Liver (tissue), 9 donors: ENCODE results near the gene LRP5. TPM values are rescaled to one million over a fixed set of nuclear protein-coding genes. Genes with fewer than 3 reads are reported as not detected.
A peak's percentile ranks its signal among the peaks of the same experiment; 100 is the strongest.

Experiments
- DNase-seq: peaks from one replicate; pipeline ENCODE4 v3.0.0-alpha.2; 2017; ENCODE audit warnings: low spot score
- H3K27ac ChIP-seq, 2 donors: one replicate each; pipeline ENCODE4 v1.7.0; 2013; ENCODE audit warnings: inconsistent platforms in 2 of 2, low read length in 2 of 2, control low read depth in 1 of 2, low read depth in 1 of 2, mild to moderate bottlenecking in 1 of 2
- H3K27me3 ChIP-seq, 4 donors: one replicate each; pipeline versions ENCODE4 v1.6.1 to v1.7.0; 2013; ENCODE audit warnings: low read length in 3 of 4, inconsistent platforms in 1 of 4, mild to moderate bottlenecking in 1 of 4, moderate library complexity in 1 of 4; ENCODE audit not compliant: control insufficient read depth in 4 of 4, insufficient read depth in 4 of 4
- H3K36me3 ChIP-seq, 4 donors: one replicate each; pipeline versions ENCODE4 v1.6.1 to v1.7.0; 2013; ENCODE audit warnings: low read length in 3 of 4, mild to moderate bottlenecking in 3 of 4, low read depth in 1 of 4, moderate library complexity in 1 of 4; ENCODE audit not compliant: control insufficient read depth in 4 of 4, insufficient read depth in 3 of 4
- H3K4me1 ChIP-seq, 4 donors: one replicate each; pipeline versions ENCODE4 v1.6.1 to v1.7.0; 2013; ENCODE audit warnings: low read length in 3 of 4, mild to moderate bottlenecking in 3 of 4, moderate library complexity in 1 of 4; ENCODE audit not compliant: control insufficient read depth in 4 of 4, insufficient read depth in 4 of 4
- H3K4me3 ChIP-seq, 3 donors: one replicate each; pipeline versions ENCODE4 v1.6.1 to v1.7.0; 2013; ENCODE audit warnings: low read length in 3 of 3, control low read depth in 1 of 3, low read depth in 1 of 3, mild to moderate bottlenecking in 1 of 3
- H3K9ac ChIP-seq, 2 donors: one replicate each; pipeline ENCODE4 v1.7.0; 2013; ENCODE audit warnings: low read length in 2 of 2, mild to moderate bottlenecking in 2 of 2, moderate library complexity in 2 of 2, control low read depth in 1 of 2, low read depth in 1 of 2
- H3K9me3 ChIP-seq, 4 donors: one replicate each; pipeline versions ENCODE4 v1.6.1 to v1.7.0; 2013; ENCODE audit warnings: low read length in 3 of 4; ENCODE audit not compliant: control insufficient read depth in 4 of 4
- ATF3 ChIP-seq: IDR thresholded peaks from 2 replicates; pipeline ENCODE4 v1.6.1; 2016; ENCODE audit warnings: antibody characterized with exemption
- FOXA1 ChIP-seq: IDR thresholded peaks from 2 replicates; pipeline ENCODE4 v1.6.1; 2016; ENCODE audit warnings: antibody characterized with exemption
- FOXA2 ChIP-seq: IDR thresholded peaks from 2 replicates; pipeline ENCODE4 v1.6.1; 2016; ENCODE audit warnings: antibody characterized with exemption
- GABPA ChIP-seq, 2 donors: IDR thresholded peaks in 1 of 2; conservative IDR thresholded peaks in 1 of 2; 2 replicates each; pipeline ENCODE4 v1.6.1; 2016; ENCODE audit warnings: antibody characterized with exemption in 2 of 2, mild to moderate bottlenecking in 1 of 2, moderate library complexity in 1 of 2
- HNF4A ChIP-seq, 2 donors: conservative IDR thresholded peaks; 2 replicates each; pipeline ENCODE4 v1.6.1; 2016; ENCODE audit warnings: antibody characterized with exemption in 2 of 2, mild to moderate bottlenecking in 2 of 2
- HNF4G ChIP-seq: IDR thresholded peaks from 2 replicates; pipeline ENCODE4 v1.6.1; 2016; ENCODE audit warnings: antibody characterized with exemption
- NR2F2 ChIP-seq: IDR thresholded peaks from 2 replicates; pipeline ENCODE4 v1.6.1; 2016; ENCODE audit warnings: antibody characterized with exemption
- REST ChIP-seq: IDR thresholded peaks from 2 replicates; pipeline ENCODE4 v1.6.1; 2016; ENCODE audit warnings: antibody characterized with exemption, mild to moderate bottlenecking
- RXRA ChIP-seq, 2 donors: IDR thresholded peaks; 2 replicates each; pipeline ENCODE4 v1.6.1; 2017 to 2018; ENCODE audit warnings: antibody characterized with exemption in 2 of 2, mild to moderate bottlenecking in 1 of 2
- SP1 ChIP-seq: IDR thresholded peaks from 2 replicates; pipeline ENCODE4 v1.6.1; 2018; ENCODE audit warnings: antibody characterized with exemption, mild to moderate bottlenecking
- TAF1 ChIP-seq: conservative IDR thresholded peaks from 2 replicates; pipeline ENCODE4 v1.6.1; 2016; ENCODE audit warnings: antibody characterized with exemption, mild to moderate bottlenecking
- WGBS: extraction: QIAGEN DNeasy Blood & Tissue Kit; methylation state at CpG from one replicate; pipeline ENCODE4 v1.1.7; 2013; 5-methylcytosine and 5-hydroxymethylcytosine counted together
- polyA plus RNA-seq, 2 donors: library from polyadenylated mRNA; stranded (reverse) in 1 of 2; unstranded in 1 of 2; fragments of 200-250 nt in 1 of 2; fragments of >200 nt in 1 of 2; fragmentation: Nextera tagmentation in 1 of 2; extraction: Ambion mirVana in 1 of 2; gene quantifications; one replicate each; pipeline versions ENCODE4 v1.2.1 to v1.2.3, GENCODE V29; 2013 to 2015
- total RNA-seq, 2 donors: library from RNA; depleted of rRNA; stranded (reverse); fragments of >200 nt; gene quantifications; one replicate each; pipeline ENCODE4 v1.2.3, GENCODE V29; 2014
- donor health status: healthy.
- donor health status: healthy.
- donor health status: healthy.
- donor health status: healthy.
- donor health status: healthy.

The LRP5 gene
- total and polyA plus RNA-seq, 4 donors, result 48.9 to 99.3 (median 71.3) TPM

DNA sequence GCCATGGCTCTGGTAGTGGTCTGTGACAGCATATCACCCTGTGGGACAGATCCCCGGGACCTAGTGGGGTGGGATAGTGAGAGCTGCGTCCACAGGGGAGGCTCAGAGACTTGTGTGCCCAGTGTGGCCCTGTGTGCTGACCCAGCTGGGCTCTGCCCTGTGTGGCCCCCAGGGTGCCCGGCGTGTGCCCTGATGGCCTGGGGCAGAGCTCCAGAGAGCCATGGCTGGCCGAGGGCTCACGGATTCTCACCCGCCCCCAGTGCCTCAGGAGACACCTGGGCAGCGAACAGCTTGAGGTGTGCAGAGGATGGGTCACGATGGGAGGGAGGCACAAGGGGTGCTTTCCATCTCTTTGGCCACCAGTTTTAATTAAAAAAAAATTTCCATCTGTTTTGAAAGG lies 11.8 kb downstream of the LRP5 start:
- no peaks in the 10 kb centered on the region for H3K9me3 ChIP-seq
- no peaks in the 10 kb centered on the region for H3K36me3 ChIP-seq
- DNase-seq, result no peak
- H3K27me3 ChIP-seq, result no peaks in the 10 kb centered on the region
- TF ChIP-seq REST (no peak), SP1 (no peak)
- no peak overlapping the region for H3K9ac ChIP-seq
- no peak overlapping the region for H3K4me3 ChIP-seq
- H3K4me1 ChIP-seq, result peaks cover 45 to 94% (median 82%) of the 10 kb centered on the region in 4 donors
- peak overlapping the region in 1 of 2 donors; percentile 25 for H3K27ac ChIP-seq
- 68% methylated on average over 9 of the region's 9 CpGs for WGBS

GRCh38 chr11:68324695-68325094 lies 12.3 kb downstream of the LRP5 start:
- peaks cover 48 to 96% (median 85%) of the 10 kb centered on the region in 4 donors for H3K4me1 ChIP-seq
- TF ChIP-seq HNF4A (conservative IDR thresholded peaks at IDR 0.05) (no peak), NR2F2 (no peak), FOXA1 (no peak), GABPA (IDR thresholded peaks at IDR 0.05 in 1 of 2, conservative IDR thresholded peaks at IDR 0.05 in 1 of 2) (no peak), REST (no peak), TAF1 (no peak), SP1 (no peak), FOXA2 (no peak), HNF4G (no peak), RXRA (IDR thresholded peaks at IDR 0.05) (no peak), ATF3 (no peak)
- 92% methylated on average over 10 of the region's 10 CpGs for WGBS
- no peaks in the 10 kb centered on the region for H3K36me3 ChIP-seq
- no peaks in the 10 kb centered on the region for H3K9me3 ChIP-seq
- H3K27ac ChIP-seq, result no peak overlapping the region
- no peaks in the 10 kb centered on the region for H3K27me3 ChIP-seq
- no peak for DNase-seq
- H3K4me3 ChIP-seq, result no peak overlapping the region
- H3K9ac ChIP-seq, result no peak overlapping the region
